SHP77 (cell line): Measurements from ENCODE around the gene HLF.
"Not testable (repeated sequence)": the region's sequence is repeated elsewhere in the genome, so short reads cannot be mapped to it uniquely, and the experiment has no call there.

Source experiments
- DNase-seq, 2 experiments: peaks; one replicate each; lab custom pipeline; 2025; lab: John Stamatoyannopoulos, UW

HLF gene

DNA sequence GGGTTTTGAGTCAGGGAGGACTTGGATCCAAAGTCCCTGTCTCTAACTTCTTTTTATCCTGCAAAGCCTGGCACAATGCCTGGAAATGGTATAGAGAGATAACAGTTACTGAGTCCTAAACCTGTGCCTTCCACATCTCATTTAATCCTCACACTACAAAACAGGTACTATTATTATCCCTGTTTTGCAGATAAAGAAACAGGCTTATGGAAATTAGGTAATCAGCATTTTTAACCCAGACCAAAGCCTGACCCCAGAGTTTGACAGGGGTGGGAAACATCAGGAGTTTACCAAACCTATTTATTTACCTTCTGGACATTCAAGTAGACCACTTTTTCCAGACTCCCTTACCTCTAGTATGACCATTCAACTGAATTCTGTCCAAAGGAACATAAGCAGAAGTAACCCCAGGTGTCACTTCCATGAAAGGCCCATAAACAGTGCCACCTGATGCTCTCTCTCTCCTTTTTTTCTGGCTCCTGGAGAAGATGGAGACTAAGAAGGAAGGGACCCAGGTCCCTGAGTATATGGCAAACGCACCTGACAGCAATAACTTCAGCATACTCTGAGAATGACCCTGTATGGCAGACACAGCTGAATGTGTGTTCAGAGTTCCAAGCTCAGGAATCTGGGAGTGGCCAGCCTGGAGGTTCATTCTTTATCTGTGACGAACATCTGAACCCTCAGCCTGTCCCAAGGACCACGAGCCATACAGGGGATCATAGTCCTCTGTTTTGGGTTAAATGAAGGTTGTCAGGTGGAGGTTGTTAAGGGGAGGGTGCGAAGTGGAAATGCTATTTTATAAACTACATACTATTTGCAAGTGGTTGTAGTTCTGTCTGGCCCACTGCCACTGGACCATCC lies 62.7 kb downstream of the HLF start:
- DNase-seq = no peak

- DNase-seq = not testable (repeated sequence)
Measured at GRCh38 chr17:55328514-55328913, 63.8 kb downstream of the HLF start.

DNA sequence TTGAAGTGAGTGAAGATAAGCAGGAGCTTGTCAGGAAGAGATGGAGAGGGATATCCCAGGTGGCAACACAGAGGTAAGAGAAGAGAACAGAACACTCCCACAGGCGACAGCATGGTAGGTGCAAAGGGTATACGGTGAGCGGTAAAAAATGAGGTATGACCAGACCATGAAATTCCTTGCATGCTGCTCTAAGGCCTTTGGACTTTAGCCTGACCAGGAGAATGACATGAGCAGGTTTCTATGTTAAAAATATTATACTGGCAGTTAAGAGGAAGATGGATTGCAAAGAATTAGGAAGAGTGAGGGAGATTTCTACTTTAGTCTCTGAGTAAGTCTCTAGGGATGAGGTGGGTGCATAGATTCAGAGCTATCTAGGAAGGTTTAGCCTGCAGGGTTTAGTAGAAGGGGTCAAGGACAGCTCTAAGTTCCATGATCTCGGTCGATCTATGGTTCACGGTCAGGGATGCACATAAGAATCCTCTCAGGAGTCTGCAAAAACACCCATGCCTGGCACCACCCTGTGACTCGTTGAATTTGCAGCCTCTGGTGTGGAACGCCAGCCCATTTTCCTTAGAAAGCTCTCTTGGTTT lies 65.7 kb downstream of the HLF start:
- no peak for DNase-seq

- no peak for DNase-seq
Measured at GRCh38 chr17:55332296-55333041, 67.7 kb downstream of the HLF start.

GRCh38 chr17:55334285-55334684 lies 69.5 kb downstream of the HLF start:
- no peak for DNase-seq

DNA sequence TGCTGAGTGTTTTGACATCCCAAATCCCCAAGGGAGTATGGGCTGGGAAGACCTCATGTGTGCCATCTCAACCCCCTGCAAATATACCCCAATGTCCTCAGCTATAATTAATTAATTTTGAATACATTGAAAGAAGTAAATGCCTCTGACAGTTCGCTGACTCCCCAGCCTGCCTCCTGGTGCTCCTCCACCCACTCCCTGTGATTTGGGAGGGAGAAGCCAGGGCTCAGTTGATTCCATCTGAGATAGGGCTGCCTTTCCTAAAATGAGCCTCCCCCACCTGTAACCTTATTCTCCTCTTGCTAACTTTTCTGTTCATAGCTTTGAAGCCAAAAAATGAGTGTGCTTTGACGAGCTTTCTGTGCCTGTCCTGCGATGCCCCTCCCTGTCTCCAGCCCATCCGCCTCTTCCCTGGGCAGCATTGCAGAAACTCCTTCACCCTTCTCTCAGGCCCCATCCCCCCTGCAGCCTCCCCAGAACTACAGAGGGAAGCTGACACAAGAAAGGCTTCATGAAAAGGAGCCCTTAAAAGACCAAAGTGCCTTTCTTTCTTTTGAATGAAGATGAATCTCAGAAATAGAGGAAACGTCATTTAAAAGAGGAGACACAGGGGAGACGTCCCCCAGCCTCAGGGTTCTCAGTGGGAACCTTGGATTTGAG lies 70.3 kb downstream of the HLF start:
- DNase-seq = no peak

DNA sequence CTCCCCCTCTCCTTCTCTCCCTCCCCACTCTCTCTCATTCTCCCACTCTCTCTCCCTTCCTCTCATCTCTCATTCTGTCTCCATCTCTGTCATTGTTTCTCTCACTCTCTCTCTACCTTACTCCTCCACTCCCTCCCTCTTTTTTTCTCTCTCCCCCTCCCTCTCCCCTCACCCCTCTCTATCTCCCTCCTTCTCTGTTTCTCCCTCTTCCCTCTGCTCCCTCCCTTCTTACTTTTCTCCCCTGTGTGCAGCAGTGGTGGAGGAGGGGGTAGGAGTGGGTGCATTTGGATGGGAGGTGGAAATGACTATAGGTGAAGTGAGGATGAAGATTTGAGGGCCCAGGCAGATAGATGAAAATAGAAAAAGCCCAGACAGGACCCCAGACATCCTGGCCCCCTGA lies 70.9 kb downstream of the HLF start:
- no peak for DNase-seq

DNA sequence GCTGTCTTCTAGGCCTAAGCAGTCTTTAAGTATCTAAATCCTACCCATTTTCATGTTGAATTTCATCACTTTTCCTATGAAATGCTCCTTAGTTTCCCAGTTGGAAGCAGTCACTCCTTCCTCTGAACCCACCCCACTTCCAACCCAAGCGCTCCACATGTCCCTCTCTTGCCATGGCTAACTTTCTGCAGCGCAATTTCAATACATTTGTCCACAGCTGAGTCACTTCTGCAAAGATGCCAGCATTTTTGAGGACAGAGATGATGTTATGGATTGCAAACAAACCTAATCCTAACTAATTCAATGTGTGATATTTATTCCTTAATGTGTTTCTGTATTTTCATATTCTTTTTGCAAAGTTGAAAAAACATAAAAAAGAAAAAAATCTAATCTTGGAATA lies 71.7 kb downstream of the HLF start:
- DNase-seq = no peak

DNA sequence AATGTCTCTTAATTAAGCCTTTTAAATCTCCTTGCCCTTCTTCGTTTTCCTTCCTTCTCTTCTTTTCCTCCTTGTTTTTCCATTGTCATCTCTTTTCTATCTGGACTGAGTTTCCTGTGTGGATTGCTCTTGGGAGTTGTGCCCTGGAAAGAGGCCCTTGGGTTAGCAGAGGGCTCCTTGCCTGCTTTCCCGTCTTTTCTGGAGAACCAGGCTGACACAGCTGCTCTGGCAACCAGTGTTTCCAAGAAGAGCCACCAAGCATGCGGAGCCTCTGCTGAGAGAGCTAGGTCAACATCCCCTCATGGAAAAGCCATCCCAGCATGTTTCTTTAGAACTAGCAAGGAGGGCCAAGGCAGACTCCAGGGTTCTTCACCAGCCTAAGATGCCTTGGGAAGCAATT lies 75.4 kb downstream of the HLF start:
- no peak for DNase-seq

- no peak for DNase-seq
Measured at GRCh38 chr17:55340686-55341085, 75.9 kb downstream of the HLF start.

- no peak for DNase-seq
Measured at GRCh38 chr17:55341432-55341831, 76.7 kb downstream of the HLF start.

GRCh38 chr17:55342800-55343585 lies 78.2 kb downstream of the HLF start:
- DNase-seq = no peak

DNA sequence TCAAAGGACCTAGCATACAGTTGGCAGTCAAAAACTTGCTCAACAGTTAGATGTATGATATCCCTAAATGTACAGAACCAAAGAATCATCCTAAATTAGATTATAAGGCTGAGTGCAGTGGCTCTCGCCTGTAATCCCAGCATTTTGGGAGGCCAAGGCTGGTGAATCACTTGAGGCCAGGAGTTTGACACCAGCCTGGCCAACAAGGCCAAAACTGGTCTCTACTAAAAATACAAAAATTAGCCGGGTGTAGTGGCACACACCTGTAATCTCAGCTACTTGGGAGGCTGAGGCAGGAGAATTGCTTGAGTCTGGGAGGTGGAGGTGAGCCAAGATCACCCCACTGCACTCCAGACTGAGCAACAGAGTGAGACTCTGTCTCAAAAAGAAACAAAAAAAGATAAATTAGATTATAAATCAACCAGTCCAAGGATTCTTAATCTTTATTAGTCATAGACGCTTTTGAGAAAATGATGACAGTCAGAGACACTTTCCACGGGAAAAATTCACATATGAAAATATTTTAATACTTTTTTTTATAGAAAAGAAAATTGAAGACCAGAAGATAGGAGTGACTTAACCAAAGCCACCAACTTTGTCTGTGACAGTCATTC lies 79.2 kb downstream of the HLF start:
- DNase-seq = no peak

- DNase-seq = no peak
Measured at GRCh38 chr17:55344514-55344997, 79.8 kb downstream of the HLF start.

DNA sequence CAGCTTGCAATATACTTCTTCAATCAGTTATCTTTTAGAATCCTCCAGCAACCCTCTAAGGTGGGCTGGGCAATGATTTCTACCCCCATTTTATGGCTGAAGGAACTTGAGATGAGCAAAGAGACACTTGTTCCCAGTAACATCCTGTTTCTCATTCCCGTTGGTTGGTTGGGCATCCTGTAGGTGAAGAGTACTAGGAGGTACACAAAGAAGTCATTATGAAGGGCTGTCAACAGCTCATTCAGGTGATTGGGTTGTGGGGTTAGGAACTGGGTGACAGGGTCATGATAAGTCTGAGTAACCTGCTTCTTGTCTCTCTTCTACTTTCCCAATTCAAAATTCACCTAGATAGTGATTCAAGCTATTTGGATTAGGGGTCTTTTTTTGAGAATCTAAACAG lies 80.4 kb downstream of the HLF start:
- DNase-seq = no peak

- DNase-seq = no peak
Measured at GRCh38 chr17:55346658-55347057, 81.9 kb downstream of the HLF start.

DNA sequence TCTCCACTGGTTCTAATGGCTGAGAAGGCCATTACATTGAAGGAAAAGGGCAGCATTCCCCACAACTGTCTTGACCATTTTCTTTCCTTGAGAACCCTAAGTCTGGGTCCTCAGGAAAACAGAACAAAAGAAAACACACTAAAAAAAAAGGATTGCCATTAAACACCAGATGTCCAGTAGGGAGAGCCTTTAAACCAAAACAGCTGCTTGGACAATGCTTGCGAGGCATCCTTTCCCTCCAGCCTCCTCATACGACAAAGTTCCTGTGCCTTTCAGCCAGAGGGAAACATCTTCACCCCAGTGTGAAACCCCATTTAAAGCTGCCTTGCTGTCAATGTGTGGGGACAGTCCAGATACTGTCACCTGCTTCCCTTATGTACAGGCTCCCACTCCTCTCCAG lies 82.6 kb downstream of the HLF start:
- no peak for DNase-seq

DNA sequence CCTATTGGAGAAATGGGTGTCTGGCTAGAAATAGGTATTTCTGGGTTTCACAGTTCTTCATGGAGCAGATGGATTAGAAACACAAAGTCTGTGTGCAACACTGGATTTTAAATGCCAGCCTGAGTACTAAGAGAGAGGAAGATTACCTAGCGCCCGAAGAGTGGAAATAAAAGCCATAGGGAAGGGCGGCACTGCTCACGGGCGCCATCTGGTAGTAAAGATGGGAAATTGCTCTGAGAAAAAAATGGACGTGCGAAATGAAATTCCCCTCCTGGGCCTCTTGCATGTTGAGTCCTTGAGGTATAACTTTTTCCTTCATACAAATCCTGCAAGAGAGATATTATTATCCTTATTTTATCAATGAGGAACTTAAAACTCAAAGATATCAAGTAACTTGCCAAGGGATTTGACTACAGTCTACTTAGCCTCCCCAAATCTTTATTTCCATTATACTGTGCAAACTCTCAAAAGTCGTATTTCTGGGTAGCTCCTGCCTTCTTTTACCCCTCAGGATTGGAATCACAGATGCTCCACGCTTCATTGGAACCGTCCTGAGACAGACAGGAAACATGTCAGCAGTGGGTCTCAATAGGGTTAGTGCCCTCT lies 84.1 kb downstream of the HLF start:
- DNase-seq = peak; percentile 19 to 26

GRCh38 chr17:55350825-55351205 lies 86.1 kb downstream of the HLF start:
- DNase-seq = no peak

DNA sequence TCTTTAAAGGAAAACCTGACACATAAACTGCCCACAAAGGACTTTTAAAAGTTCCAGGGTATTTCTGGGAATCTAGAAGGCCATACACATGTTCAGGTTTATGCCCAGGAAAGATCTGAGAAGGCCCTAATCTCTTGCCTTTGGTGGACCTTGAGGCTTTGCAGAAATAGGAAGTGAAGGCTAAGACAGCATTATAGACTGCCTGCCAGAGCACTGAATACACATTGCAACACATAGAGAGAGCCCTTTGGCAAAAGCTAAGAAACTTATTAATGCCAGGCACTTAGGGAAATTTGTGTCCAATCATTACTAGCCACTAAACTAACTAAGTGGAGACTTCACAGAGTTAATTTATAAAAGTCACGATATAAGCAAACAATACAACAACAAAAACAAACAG lies 86.5 kb downstream of the HLF start:
- DNase-seq = no peak

GRCh38 chr17:55354010-55354409 lies 89.2 kb downstream of the HLF start:
- DNase-seq = no peak
